Activated B cell treated with CpG ODN at 0.5 μM for 24 hours (primary cell): ENCODE data around the gene EIF4E2. TPM values are rescaled to one million over a fixed set of nuclear protein-coding genes. Genes with fewer than 3 reads are reported as not detected.
A peak's percentile ranks its signal among the peaks of the same experiment; 100 is the strongest.

ENCODE experiments used
- ATAC-seq: fragments of 200-7000 bp; cut with Tn5 transposase; one replicate; pipeline ENCODE4 v1.10.0; 2021; ENCODE audit warnings: low read depth, mild to moderate bottlenecking, moderate library complexity
- CTCF ChIA-PET: fragments of 350-600 bp; sonication (Branson Sonifier 250); formaldehyde crosslinking; loops from one replicate; lab custom pipeline; 2021; ENCODE audit warnings: antibody characterized with exemption; lab: Charles Lee
- POLR2A ChIA-PET: fragments of 350-600 bp; sonication (Branson Sonifier 250); formaldehyde crosslinking; loops from one replicate; lab custom pipeline; 2021; ENCODE audit warnings: antibody characterized with exemption; lab: Charles Lee
- DNase-seq: peaks from one replicate; pipeline ENCODE4 v3.0.0; 2022
- H3K27ac Mint-ChIP-seq: one replicate; pipeline ENCODE4 v1.8.0; 2020; ENCODE audit warnings: mixed read lengths
- H3K27me3 Mint-ChIP-seq: one replicate; pipeline ENCODE4 v1.8.0; 2021; ENCODE audit warnings: mixed read lengths
- H3K36me3 Mint-ChIP-seq: one replicate; pipeline ENCODE4 v1.8.0; 2021; ENCODE audit warnings: low read depth, mixed read lengths
- H3K4me1 Mint-ChIP-seq: one replicate; pipeline ENCODE4 v1.8.0; 2021; ENCODE audit warnings: mixed read lengths
- H3K4me3 Mint-ChIP-seq: one replicate; pipeline ENCODE4 v1.8.0; 2020; ENCODE audit warnings: mild to moderate bottlenecking, mixed read lengths
- H3K9me3 Mint-ChIP-seq: one replicate; pipeline ENCODE4 v1.8.0; 2020; ENCODE audit warnings: mixed read lengths
- CTCF ChIP-seq: fragments of 200-600 bp; IDR thresholded peaks from one replicate; pipeline ENCODE4 v1.8.0; 2022; ENCODE audit warnings: antibody characterized with exemption, mild to moderate bottlenecking
- intact Hi-C: fragments of 100-400 bp; cut with micrococcal nuclease; formaldehyde crosslinking; loops from one replicate; pipeline ENCODE4 v1.15.1; 2024
- total RNA-seq: library from RNA; stranded (reverse); gene quantifications from 2 replicates; pipeline ENCODE4 v1.2.3, GENCODE V29; 2022

Gene EIF4E2
- total RNA-seq, 1 donor from 2014 or later: 63.2 TPM

- ATAC-seq (peak; percentile 65), DNase-seq (peak; percentile 79)
- H3K36me3 Mint-ChIP-seq: no peaks in the 10 kb centered on the region
- peak overlapping the region; percentile 7 for H3K4me3 Mint-ChIP-seq
- H3K9me3 Mint-ChIP-seq: no peaks in the 10 kb centered on the region
- H3K27me3 Mint-ChIP-seq: peaks cover 36% of the 10 kb centered on the region
- H3K27ac Mint-ChIP-seq: no peak overlapping the region
- intact Hi-C loops: loop anchor here (1.0 to 2.0 kb wide), 3 partner anchors 28 to 616 kb away; partner anchors contain the start of genes EIF4E2 and TIGD1
- peaks cover 15% of the 10 kb centered on the region for H3K4me1 Mint-ChIP-seq
- ChIA-PET CTCF (interaction anchor here (1.4 kb wide), 1 partner anchor 75 kb away, joined by 6 read pairs; no protein-coding TSS in a partner anchor), POLR2A (no interaction called here)
- TF ChIP-seq CTCF: peak; percentile 56
Measured at GRCh38 chr2:232521959-232522622, 28.4 kb upstream of the EIF4E2 start.

DNA sequence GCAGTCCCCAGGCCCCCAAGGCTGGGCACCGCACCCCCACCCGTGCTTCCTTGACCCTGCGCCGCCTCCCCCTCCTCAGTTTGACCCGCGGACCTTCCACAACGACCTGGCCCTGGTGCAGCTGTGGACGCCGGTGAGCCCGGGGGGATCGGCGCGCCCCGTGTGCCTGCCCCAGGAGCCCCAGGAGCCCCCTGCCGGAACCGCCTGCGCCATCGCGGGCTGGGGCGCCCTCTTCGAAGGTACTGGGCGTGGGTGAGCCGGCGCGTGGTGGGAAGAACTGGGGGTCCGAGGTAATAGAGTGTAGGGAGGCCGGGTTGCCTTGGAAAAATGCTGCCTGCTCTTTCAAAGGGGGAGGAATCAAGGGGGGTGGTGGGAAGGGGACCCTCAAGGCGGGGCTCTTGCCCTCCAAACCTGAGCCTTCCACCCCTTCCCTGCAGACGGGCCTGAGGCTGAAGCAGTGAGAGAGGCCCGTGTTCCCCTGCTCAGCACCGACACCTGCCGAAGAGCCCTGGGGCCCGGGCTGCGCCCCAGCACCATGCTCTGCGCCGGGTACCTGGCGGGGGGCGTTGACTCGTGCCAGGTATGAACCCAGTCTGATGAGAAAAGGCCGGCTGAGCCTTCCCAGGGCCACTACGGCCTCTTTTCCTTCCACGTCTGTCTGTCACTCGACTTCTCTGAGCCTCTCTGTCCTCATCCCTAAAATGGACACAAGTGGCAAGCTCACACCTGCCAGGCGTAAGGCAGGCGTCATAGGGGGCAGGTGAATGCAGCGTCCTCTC is 27.7 kb upstream of the EIF4E2 start:
- POLR2A ChIA-PET: no interaction called here
- DNase-seq (no peak), ATAC-seq (no peak)
- TF ChIP-seq CTCF: no peak
- peaks cover 40% of the 10 kb centered on the region for H3K27me3 Mint-ChIP-seq
- CTCF ChIA-PET: interaction anchor here (1.0 to 1.5 kb wide), 2 partner anchors 23 to 45 kb away, joined by 3 to 4 read pairs; no protein-coding TSS in a partner anchor
- H3K4me3 Mint-ChIP-seq: peak overlapping the region; percentile 35
- H3K4me1 Mint-ChIP-seq: peaks cover 15% of the 10 kb centered on the region
- no peaks in the 10 kb centered on the region for H3K36me3 Mint-ChIP-seq
- intact Hi-C loops: loop anchor here (1.0 to 2.0 kb wide), 3 partner anchors 27 to 617 kb away; partner anchors contain the start of genes EIF4E2 and TIGD1
- no peaks in the 10 kb centered on the region for H3K9me3 Mint-ChIP-seq
- H3K27ac Mint-ChIP-seq: no peak overlapping the region

DNA sequence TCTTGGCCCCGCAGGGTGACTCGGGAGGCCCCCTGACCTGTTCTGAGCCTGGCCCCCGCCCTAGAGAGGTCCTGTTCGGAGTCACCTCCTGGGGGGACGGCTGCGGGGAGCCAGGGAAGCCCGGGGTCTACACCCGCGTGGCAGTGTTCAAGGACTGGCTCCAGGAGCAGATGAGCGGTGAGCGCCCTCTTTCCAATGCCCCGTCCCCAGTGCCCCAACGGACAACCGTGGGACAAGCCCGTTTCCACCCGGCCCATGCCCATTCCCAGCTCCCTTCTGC is 27.1 kb upstream of the EIF4E2 start:
- Mint-ChIP-seq H3K36me3 (no peaks in the 10 kb centered on the region), H3K27me3 (peaks cover 43% of the 10 kb centered on the region), H3K9me3 (no peaks in the 10 kb centered on the region), H3K27ac (no peak overlapping the region), H3K4me3 (no peak overlapping the region), H3K4me1 (peaks cover 15% of the 10 kb centered on the region)
- no peak for TF ChIP-seq CTCF
- no peak for DNase-seq
- ChIA-PET CTCF (interaction anchor here (0.7 to 1.5 kb wide), 3 partner anchors 23 to 44 kb away, joined by 3 to 4 read pairs (median 3); no protein-coding TSS in a partner anchor), POLR2A (no interaction called here)
- ATAC-seq: no peak
- intact Hi-C loops: loop anchor here (2.0 kb wide), 1 partner anchor 83 kb away; no protein-coding TSS in a partner anchor

DNA sequence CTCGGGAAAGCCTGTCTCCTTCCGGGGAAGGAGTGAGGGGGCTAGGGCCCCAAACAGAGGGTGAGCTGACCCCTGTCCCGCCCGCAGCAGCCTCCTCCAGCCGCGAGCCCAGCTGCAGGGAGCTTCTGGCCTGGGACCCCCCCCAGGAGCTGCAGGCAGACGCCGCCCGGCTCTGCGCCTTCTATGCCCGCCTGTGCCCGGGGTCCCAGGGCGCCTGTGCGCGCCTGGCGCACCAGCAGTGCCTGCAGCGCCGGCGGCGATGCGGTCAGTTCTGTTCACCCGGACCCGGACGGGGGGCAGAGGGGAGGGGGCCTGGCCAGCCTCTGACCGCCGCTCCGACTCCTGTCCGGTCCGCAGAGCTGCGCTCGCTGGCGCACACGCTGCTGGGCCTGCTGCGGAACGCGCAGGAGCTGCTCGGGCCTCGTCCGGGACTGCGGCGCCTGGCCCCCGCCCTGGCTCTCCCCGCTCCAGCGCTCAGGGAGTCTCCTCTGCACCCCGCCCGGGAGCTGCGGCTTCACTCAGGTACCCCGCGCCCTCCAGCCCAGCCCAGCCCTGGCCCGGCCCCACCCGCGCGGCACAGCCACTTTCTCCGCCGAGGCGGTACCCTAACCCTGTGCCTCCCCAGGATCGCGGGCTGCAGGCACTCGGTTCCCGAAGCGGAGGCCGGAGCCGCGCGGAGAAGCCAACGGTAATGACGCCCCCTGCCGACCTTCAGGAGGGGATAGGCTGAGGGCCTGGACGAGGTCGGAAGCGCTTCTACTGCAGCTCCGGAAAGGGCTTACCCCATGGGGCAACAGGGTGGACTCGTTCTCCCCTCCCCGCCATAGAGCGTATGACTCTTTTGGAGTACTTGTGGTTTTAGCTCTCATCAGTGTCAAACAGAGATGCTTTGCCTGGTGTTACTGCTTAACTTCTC is 26.5 kb upstream of the EIF4E2 start:
- intact Hi-C loops: loop anchor here (2.0 kb wide), 1 partner anchor 83 kb away; no protein-coding TSS in a partner anchor
- H3K27ac Mint-ChIP-seq: no peak overlapping the region
- peaks cover 15% of the 10 kb centered on the region for H3K4me1 Mint-ChIP-seq
- H3K36me3 Mint-ChIP-seq: no peaks in the 10 kb centered on the region
- H3K4me3 Mint-ChIP-seq: peak overlapping the region; percentile 63
- ATAC-seq (peak; percentile 36), DNase-seq (no peak)
- H3K9me3 Mint-ChIP-seq: no peaks in the 10 kb centered on the region
- no peak for TF ChIP-seq CTCF
- ChIA-PET POLR2A (no interaction called here), CTCF (interaction anchor here (0.7 to 1.5 kb wide), 3 partner anchors 22 to 44 kb away, joined by 3 to 4 read pairs (median 3); no protein-coding TSS in a partner anchor)
- peaks cover 48% of the 10 kb centered on the region for H3K27me3 Mint-ChIP-seq
